K562 (cell line): ENCODE data around the gene NPVF. TPM values are rescaled to one million over a fixed set of nuclear protein-coding genes. Genes with fewer than 3 reads are reported as not detected.
A peak's percentile ranks its signal among the peaks of the same experiment; 100 is the strongest.

Experiments
- ATF1 ChIP-seq, 2 experiments: fragments of 450-650 bp in 1 of 2; IDR thresholded peaks; 2 replicates each; pipeline ENCODE4 v1.6.1; 2016; ENCODE audit warnings: missing compliant biosample characterization in 1 of 2, missing genetic modification characterization in 1 of 2
- CHCHD3 ChIP-seq: fragments of 250-450 bp; sonication (Bioruptor Pico); IDR thresholded peaks from 2 replicates; pipeline ENCODE4 v2.1.2; 2022; ENCODE audit warnings: mild to moderate bottlenecking
- E2F3 ChIP-seq: fragments of 250-450 bp; sonication (Bioruptor Pico); IDR thresholded peaks from 2 replicates; pipeline ENCODE4 v1.4.0; 2020; ENCODE audit warnings: mild to moderate bottlenecking
- GABPA ChIP-seq: fragments of 200-800 bp; sonication (Bioruptor generic); conservative IDR thresholded peaks from 2 replicates; pipeline ENCODE4 v1.6.1; 2016; ENCODE audit warnings: low read depth, missing genetic modification characterization, missing compliant biosample characterization
- MAZ ChIP-seq, 2 experiments: fragments of 450-650 bp in 1 of 2; sonication (generic) in 1 of 2; formaldehyde crosslinking; IDR thresholded peaks in 1 of 2; conservative IDR thresholded peaks in 1 of 2; 2 replicates each; pipeline versions ENCODE4 v1.4.0 to v1.5.0; 2020; ENCODE audit warnings: mild to moderate bottlenecking in 1 of 2, missing genetic modification reagents in 1 of 2
- MXD1 ChIP-seq: fragments of 250-450 bp; sonication (Bioruptor Pico); IDR thresholded peaks from 2 replicates; pipeline ENCODE4 v1.8.0; 2021; ENCODE audit warnings: borderline replicate concordance, mild to moderate bottlenecking, moderate library complexity; ENCODE audit not compliant: poor library complexity, severe bottlenecking
- NONO ChIP-seq, 2 experiments: fragments of 200-400 bp in 1 of 2; fragments of 450-650 bp in 1 of 2; formaldehyde crosslinking in 1 of 2; IDR thresholded peaks; 2 replicates each; pipeline ENCODE4 v1.6.1; 2017; ENCODE audit warnings: low read depth in 2 of 2, mild to moderate bottlenecking in 2 of 2, moderate library complexity in 2 of 2, low read length in 1 of 2
- NR2F6 ChIP-seq: fragments of 450-650 bp; formaldehyde crosslinking; IDR thresholded peaks from 2 replicates; pipeline ENCODE4 v1.4.0; 2020; ENCODE audit warnings: mild to moderate bottlenecking
- PYGO2 ChIP-seq: fragments of 450-650 bp; IDR thresholded peaks from 2 replicates; pipeline ENCODE4 v1.6.1; 2016; ENCODE audit warnings: mild to moderate bottlenecking, missing genetic modification characterization, moderate library complexity, missing compliant biosample characterization
- RCOR1 ChIP-seq, 2 experiments: IDR thresholded peaks; 2 replicates each; pipeline ENCODE4 v1.6.1; 2012; ENCODE audit warnings: low read depth in 2 of 2, low read length in 2 of 2, borderline replicate concordance in 1 of 2, improper control_type of control experiment in 1 of 2
- SETDB1 ChIP-seq: IDR thresholded peaks from one replicate; pipeline ENCODE4 v1.6.1; 2012; ENCODE audit warnings: low read length, control low read depth, inconsistent platforms
- SMARCA4 ChIP-seq: fragments of 450-650 bp; IDR thresholded peaks from 2 replicates; pipeline ENCODE4 v1.6.1; 2016
- SRSF9 ChIP-seq: fragments of 200-400 bp; formaldehyde crosslinking; IDR thresholded peaks from 2 replicates; pipeline ENCODE4 v1.6.1; 2017; ENCODE audit warnings: low read depth, low read length, borderline replicate concordance
- STAT5B ChIP-seq: fragments of 250-450 bp; sonication (Bioruptor Pico); IDR thresholded peaks from 2 replicates; pipeline ENCODE4 v1.8.0; 2021; ENCODE audit warnings: mild to moderate bottlenecking, inconsistent platforms
- TCF7 ChIP-seq: sonication (generic); IDR thresholded peaks from 2 replicates; pipeline ENCODE4 v1.6.1; 2016; ENCODE audit warnings: antibody characterized with exemption, borderline replicate concordance
- TEAD1 ChIP-seq, 2 experiments: fragments of 450-650 bp in 1 of 2; sonication (generic) in 1 of 2; formaldehyde crosslinking; IDR thresholded peaks; 2 replicates each; pipeline versions ENCODE4 v1.4.0 to v1.8.0; 2020 to 2022; ENCODE audit warnings: mild to moderate bottlenecking in 2 of 2, missing genetic modification reagents in 1 of 2
- polyA plus RNA-seq, 8 experiments: library from polyadenylated mRNA; depleted of rRNA in 4 of 8; stranded (reverse) in 5 of 8; unstranded in 3 of 8; fragments of >200 nt; fragmentation: Nextera tagmentation in 2 of 8; fragmentation: Illumina TruSeq in 1 of 8; extraction: Ambion mirVana in 2 of 8; extraction: Trizol in 1 of 8; gene quantifications; 2 replicates each; pipeline versions ENCODE4 v1.2.1 to v1.2.3, GENCODE V29; 2011 to 2014; ENCODE audit warnings: inconsistent platforms in 1 of 8, missing spikeins in 1 of 8
- total RNA-seq, 7 experiments: library from RNA; depleted of rRNA in 6 of 7; stranded (reverse); fragments of >200 nt in 6 of 7; fragmentation: Illumina TruSeq in 2 of 7; extraction: Trizol in 2 of 7; gene quantifications; 2 replicates each; pipeline versions ENCODE4 v1.2.1 to v1.2.3, GENCODE V29; 2011 to 2021; ENCODE audit warnings: low replicate concordance in 1 of 7
- TF ChIP-seq, protein P1 (sequence below), 3 experiments: fragments of 200-800 bp in 1 of 3; fragments of 250-450 bp in 1 of 3; fragments of 450-650 bp in 1 of 3; sonication (Bioruptor Pico) in 1 of 3; sonication (Bioruptor generic) in 1 of 3; formaldehyde crosslinking in 1 of 3; IDR thresholded peaks; 2 replicates each; pipeline versions ENCODE4 v1.6.1 to v1.8.0; 2016 to 2022; ENCODE audit warnings: mild to moderate bottlenecking in 2 of 3, missing genetic modification characterization in 2 of 3, missing compliant biosample characterization in 1 of 3, moderate library complexity in 1 of 3
- TF ChIP-seq, protein P2 (sequence below), 2 experiments: fragments of 450-650 bp in 1 of 2; sonication (generic) in 1 of 2; formaldehyde crosslinking in 1 of 2; IDR thresholded peaks in 1 of 2; conservative IDR thresholded peaks in 1 of 2; 2 replicates each; pipeline versions ENCODE4 v1.6.1 to v1.8.1; 2016 to 2023; ENCODE audit warnings: mild to moderate bottlenecking in 2 of 2, moderate library complexity in 2 of 2, inconsistent platforms in 1 of 2, missing genetic modification reagents in 1 of 2
- TF ChIP-seq, protein P3 (sequence below): fragments of 200-800 bp; sonication (Bioruptor generic); IDR thresholded peaks from 2 replicates; pipeline ENCODE4 v1.6.1; 2017; ENCODE audit warnings: missing genetic modification characterization, missing compliant biosample characterization

Gene NPVF
- total and polyA plus RNA-seq, 9 of the 15 experiments (the other 6 are each of a cell fraction or from before 2014, with no cell fraction given): not detected

DNA sequence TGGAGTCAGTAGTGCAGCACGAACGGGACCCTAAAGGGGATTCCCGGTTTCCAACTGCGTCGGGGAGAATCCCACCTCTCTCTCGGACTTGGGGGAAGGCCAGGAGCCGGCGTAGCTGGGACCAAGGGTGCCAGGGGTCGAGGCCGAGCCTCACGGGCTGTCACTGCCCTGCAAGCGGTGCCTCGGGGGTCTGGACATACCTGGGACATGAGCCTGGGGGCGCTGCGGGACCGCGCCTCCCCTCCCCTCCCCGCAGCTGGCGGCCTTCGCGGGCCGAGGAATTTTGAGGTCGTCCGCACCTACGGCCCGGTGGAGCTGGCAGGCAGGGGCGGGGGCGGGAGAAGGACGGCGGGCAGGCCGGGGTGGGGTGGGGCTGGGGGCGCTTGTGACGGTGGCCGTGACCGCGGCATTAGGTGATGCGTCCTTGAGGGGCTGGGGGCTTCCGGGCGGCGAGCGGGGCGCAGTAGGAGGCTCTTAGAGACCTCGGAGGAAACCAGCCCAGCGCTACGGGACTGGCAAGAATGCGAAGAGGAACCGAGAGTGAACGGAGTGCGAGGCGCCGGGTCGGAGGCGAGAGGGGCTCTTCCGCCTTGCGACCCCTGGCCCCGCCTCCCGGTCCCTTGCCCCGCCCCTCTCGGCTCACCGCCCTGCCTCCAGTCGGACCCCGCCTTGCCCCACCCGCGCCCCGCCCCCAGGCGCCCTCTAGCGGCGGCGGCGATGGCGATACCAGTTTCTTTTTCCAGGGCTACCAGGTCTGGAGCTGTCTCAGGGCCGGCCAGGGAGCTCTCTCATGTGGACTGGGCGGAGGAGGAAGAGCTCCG, 48.3 kb downstream of the NPVF start (continued):
- TF ChIP-seq MAZ (CRISPR knock-in tag; conservative IDR thresholded peaks at IDR 0.05 in 1 of 2, IDR thresholded peaks at IDR 0.05 in 1 of 2) (peak; percentile 42 to 83), TEAD1 (CRISPR knock-in tag; IDR thresholded peaks at IDR 0.05) (peak in 1 of 2 experiments; percentile 62; a peak in 1 of 4 replicates), TCF7 (peak; percentile 33; the same call in 1 of the 2 replicates), GABPA (tag) (peak; percentile 86), MXD1 (CRISPR knock-in tag) (no peak), PYGO2 (no peak), SRSF9 (no peak), SETDB1 (no peak), CHCHD3 (CRISPR knock-in tag) (no peak), STAT5B (CRISPR knock-in tag) (no peak), RCOR1 (IDR thresholded peaks at IDR 0.05; ENCODE audit: borderline replicate concordance in 1 of 2, low read depth in 2 of 2, low read length in 2 of 2) (0 out of 4 replicates have a peak, but pooled peaks of 1 of the 2 experiments have one; percentile 16), SMARCA4 (no peak), NR2F6 (CRISPR knock-in tag) (no peak), NONO (IDR thresholded peaks at IDR 0.05; ENCODE audit: low read depth in 2 of 2, low read length in 1 of 2) (no peak), ATF1 (CRISPR knock-in tag; IDR thresholded peaks at IDR 0.05) (no peak), ATF1 (tag; IDR thresholded peaks at IDR 0.05) (no peak), E2F3 (no peak)
- TF ChIP-seq, protein P1, sequence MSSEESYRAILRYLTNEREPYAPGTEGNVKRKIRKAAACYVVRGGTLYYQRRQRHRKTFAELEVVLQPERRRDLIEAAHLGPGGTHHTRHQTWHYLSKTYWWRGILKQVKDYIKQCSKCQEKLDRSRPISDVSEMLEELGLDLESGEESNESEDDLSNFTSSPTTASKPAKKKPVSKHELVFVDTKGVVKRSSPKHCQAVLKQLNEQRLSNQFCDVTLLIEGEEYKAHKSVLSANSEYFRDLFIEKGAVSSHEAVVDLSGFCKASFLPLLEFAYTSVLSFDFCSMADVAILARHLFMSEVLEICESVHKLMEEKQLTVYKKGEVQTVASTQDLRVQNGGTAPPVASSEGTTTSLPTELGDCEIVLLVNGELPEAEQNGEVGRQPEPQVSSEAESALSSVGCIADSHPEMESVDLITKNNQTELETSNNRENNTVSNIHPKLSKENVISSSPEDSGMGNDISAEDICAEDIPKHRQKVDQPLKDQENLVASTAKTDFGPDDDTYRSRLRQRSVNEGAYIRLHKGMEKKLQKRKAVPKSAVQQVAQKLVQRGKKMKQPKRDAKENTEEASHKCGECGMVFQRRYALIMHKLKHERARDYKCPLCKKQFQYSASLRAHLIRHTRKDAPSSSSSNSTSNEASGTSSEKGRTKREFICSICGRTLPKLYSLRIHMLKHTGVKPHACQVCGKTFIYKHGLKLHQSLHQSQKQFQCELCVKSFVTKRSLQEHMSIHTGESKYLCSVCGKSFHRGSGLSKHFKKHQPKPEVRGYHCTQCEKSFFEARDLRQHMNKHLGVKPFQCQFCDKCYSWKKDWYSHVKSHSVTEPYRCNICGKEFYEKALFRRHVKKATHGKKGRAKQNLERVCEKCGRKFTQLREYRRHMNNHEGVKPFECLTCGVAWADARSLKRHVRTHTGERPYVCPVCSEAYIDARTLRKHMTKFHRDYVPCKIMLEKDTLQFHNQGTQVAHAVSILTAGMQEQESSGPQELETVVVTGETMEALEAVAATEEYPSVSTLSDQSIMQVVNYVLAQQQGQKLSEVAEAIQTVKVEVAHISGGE (CRISPR knock-in tag; IDR thresholded peaks at IDR 0.05): peak in 2 of 3 experiments; percentile 75 to 96; a peak in 4 of 6 replicates
- TF ChIP-seq, protein P2, sequence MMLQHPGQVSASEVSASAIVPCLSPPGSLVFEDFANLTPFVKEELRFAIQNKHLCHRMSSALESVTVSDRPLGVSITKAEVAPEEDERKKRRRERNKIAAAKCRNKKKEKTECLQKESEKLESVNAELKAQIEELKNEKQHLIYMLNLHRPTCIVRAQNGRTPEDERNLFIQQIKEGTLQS (IDR thresholded peaks at IDR 0.05): no peak
- TF ChIP-seq, protein P2 (CRISPR knock-in tag; conservative IDR thresholded peaks at IDR 0.05): no peak
- TF ChIP-seq, protein P3, sequence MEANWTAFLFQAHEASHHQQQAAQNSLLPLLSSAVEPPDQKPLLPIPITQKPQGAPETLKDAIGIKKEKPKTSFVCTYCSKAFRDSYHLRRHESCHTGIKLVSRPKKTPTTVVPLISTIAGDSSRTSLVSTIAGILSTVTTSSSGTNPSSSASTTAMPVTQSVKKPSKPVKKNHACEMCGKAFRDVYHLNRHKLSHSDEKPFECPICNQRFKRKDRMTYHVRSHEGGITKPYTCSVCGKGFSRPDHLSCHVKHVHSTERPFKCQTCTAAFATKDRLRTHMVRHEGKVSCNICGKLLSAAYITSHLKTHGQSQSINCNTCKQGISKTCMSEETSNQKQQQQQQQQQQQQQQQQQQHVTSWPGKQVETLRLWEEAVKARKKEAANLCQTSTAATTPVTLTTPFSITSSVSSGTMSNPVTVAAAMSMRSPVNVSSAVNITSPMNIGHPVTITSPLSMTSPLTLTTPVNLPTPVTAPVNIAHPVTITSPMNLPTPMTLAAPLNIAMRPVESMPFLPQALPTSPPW (CRISPR knock-in tag): peak; percentile 95
